Right ventricle myocardium inferior (tissue), 1 donor: ENCODE data around the gene RAD54L. TPM values are rescaled to one million over a fixed set of nuclear protein-coding genes. Genes with fewer than 3 reads are reported as not detected.
A peak's percentile ranks its signal among the peaks of the same experiment; 100 is the strongest.
"Not testable (repeated sequence)": the region's sequence is repeated elsewhere in the genome, so short reads cannot be mapped to it uniquely, and the experiment has no call there.

ENCODE experiments used
- ATAC-seq: fragments of 200-7000 bp; cut with Tn5 transposase; one replicate; pipeline ENCODE4 v1.9.1; 2020; ENCODE audit warnings: mild to moderate bottlenecking, moderate library complexity
- DNase-seq: peaks from one replicate; pipeline ENCODE4 v3.0.0; 2021; ENCODE audit errors: missing footprints
- intact Hi-C: fragments of 100-400 bp; cut with DNase I; formaldehyde crosslinking; loops from one replicate; pipeline ENCODE4 v1.11.0; 2022
- long read RNA-seq: library from polyadenylated mRNA; unstranded; transcript quantifications from one replicate; pipeline ENCODE4 v2.0.0, GENCODE V29; 2021
- total RNA-seq: library from RNA; stranded (reverse); fragmentation: NEBNext Ultra II Directional; extraction: Animal tissue kit (Norgen Biotek cat#: 25700); gene quantifications from one replicate; pipeline ENCODE4 v1.2.1, GENCODE V29; 2021
- donor health status: DM: no; HTN: yes; CAD: no; lungs with severe emphysema.

The RAD54L gene
- 0.73 TPM for total RNA-seq
- long read RNA-seq: 0 reads

DNA sequence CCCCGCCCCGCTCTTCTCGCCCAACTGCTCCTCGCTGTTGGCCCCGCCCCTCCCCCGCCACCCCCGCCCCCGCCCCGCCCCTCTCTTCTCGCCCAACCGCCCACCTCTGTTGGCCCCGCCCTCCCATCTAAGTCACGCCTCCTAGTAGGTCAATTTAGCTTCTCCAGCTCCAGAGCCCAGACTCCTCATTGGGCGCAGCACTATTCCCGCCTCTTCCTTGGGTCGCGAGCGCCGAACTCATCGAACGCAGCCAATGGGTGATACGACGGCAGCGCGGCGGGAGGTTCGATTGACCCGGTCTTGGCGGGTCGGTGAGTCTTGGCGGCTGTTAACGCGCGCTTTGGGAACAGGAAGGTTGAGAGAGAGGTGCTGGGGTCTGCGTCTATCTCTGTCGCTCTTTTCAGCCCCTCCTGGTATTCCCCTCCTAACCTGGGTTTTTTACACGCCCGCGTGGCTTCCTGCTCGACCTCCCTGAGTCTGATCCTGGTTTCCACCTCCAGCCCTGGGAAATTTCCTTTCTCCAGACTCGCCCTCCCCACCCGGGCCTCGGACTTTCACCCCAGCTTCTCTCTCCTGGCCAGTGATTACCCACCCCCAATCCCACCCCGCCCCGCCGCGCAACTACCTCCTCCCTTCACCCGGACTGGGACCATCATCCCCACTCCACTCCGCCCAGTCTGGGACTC, at the start of gene RAD54L:
Gene RAD54L (plus strand): TSS at position 328 of the 686 bp plus-strand sequence. CDS start 643 bp downstream, outside the sequence.
- ATAC-seq (peak; percentile 97), DNase-seq (peak; percentile 98)
- intact Hi-C loops: loop anchor here (2.0 to 5.0 kb wide), 2 partner anchors 55 to 95 kb away; partner anchors contain the start of genes LRRC41, NSUN4 and UQCRH

DNA sequence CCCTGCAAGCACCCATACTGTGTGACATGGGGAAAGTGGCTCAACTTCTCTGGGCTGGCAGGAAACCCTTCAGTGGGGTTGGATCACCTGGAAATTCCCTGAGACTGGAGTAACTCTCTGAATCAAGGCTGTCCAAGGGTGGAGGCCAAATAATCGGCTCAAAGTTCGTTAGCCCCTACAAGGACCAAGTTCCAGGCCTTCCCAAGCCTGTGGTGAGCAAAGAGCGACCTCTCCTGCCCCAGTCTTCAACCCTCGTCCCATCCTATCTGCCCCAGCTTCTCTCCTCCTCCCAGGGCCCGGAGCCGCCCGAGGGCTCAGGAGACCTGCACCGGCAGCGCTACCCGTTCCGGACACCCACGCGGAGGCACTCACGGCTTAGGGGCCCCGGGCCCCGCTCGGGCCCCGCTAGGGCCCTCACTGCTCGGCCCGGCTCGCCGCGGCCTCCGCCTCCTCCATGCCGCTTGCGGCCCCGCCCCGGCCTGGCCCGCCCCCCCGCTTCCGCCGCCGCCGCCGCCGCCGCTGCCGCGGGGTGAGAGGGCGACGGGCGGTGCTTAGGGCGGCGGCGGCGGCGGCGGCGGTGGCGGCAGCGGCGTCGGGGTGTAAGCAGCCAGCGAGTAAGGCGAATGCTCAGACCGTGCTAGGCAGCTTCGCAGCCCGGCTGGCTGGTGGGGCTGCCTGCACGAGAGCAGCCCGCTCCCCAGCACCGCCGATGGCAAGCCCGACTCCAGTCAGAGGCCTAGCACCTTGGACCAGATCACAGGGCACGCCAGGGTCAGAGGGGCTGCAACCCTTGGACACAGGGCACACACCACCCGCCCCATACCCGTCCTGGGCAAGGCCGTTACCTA, 49.4 kb upstream of the RAD54L start, which contains the start of gene POMGNT1:
Gene POMGNT1 (minus strand): TSS at position 471 of the 848 bp plus-strand sequence. CDS start 613 bp downstream, outside the sequence.
- intact Hi-C loops: no loop called here
- DNase-seq: peak; percentile 83
- ATAC-seq: peak; percentile 89

DNA sequence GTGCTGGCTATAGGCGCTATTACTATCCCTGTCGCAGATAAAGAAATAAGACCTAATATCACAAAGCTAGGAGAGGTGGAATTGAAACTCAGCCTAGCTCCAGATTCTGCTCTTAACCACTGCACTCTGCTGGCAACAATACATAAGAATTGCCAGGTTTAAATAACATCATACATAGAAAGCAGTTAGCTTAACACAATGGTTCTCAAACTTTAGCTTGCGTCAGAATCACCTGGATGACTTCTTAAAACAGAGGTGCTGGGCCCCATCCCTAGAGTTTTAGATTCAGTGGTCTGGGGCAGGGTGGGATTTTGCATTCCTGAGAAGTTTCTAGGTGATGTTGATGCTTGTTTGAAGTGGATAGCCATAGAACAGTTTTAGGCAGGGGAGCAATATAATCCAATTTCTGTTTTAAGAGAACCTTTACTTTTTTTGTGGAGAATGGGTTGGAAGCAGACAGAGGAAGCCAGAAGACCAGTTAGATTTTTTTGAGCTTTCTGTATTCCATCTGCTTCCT, 48.3 kb upstream of the RAD54L start:
- DNase-seq: no peak
- ATAC-seq: no peak
- intact Hi-C loops: no loop called here

DNA sequence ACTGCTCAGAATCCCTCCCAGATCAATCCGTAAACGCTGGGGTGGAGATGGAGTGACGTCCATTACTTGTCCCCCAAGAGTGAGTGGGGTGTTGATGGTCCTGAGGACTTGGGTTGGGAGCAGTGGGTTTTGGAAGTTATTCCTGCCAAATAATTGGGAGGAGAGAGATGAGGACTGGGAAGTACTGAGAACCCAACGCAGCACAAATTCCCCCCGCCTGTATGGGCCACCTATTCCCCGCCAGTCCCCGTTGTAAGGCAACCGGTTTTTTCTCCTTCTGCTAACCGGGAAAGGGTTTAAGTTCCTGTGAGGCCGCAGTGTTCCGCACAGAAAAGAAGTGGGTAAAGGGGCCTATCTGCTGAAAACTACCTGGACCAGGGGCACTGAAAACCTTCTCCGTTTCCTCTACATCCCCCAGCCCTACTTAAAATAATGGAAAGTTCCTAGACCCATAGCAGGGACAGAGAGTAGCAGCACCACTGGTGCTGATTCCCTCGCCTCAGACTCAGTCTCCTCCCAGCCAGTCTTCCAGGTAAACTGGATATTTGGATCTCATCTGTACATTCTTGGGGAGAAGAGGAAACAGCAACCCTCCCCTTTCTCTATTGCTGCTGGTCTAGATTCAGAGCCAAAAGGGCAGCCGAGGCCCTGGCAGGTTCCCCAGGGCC, 43.7 kb upstream of the RAD54L start:
- peak; percentile 16 for ATAC-seq
- intact Hi-C loops: no loop called here
- DNase-seq: no peak

DNA sequence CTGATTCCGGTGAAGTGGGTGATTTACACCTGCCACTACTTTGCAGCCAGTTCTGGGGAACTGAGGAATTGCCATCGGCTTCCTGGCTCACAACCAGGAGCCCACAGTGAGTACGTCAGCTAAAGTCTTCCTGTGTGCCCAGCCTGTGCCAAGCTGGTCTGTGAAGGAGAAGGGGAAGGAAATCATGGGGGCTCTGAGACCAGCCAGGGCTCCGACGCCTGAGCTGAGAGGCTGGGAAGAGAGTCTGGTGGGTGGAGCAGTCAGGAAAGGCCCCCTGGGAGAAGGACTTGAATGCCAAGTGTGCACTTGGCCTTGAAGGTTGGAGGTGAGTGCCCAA, 43.2 kb upstream of the RAD54L start:
- peak; percentile 21 for ATAC-seq
- intact Hi-C loops: no loop called here
- no peak for DNase-seq

DNA sequence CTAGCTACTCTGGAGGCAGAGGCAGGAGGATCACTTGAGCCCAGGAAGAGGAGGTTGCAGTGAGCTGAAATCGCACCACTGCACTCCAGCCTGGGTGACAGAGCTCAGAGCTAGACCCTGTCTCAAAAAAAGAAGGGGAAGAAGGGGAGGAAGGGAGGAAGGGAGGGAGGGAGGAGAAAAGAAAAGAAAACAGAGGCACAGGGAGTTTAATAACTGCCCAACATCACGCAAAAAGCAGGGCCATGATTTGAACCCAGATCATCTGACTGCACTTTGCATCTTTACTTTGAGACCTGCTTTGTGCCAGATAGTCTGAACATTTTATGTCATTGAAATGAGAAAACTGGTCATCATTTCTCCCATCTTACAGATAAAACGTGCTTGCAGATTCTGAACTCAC, 42.4 kb upstream of the RAD54L start:
- ATAC-seq (no peak), DNase-seq (no peak)
- intact Hi-C loops: no loop called here

DNA sequence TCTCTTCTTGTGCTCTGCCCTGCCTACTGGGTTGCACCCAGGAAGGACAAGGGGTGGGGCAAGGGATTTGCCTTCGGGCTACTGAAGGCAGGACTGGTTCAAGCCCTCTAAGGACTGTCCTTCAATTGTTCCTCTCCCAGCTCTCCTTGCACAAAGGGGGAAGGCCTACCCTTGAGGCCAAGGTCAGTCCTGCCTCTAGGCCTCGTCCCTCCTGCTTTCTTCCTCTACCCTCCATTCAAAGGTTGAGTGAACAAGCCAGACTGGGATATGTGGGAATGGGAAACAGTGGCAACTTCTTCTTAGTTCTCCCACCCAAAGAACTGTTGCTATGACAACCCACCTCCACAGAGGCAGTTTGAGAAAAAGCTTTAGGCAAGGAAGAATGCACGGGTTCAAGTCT, 41.8 kb upstream of the RAD54L start:
- peak; percentile 59 for ATAC-seq
- DNase-seq: no peak

DNA sequence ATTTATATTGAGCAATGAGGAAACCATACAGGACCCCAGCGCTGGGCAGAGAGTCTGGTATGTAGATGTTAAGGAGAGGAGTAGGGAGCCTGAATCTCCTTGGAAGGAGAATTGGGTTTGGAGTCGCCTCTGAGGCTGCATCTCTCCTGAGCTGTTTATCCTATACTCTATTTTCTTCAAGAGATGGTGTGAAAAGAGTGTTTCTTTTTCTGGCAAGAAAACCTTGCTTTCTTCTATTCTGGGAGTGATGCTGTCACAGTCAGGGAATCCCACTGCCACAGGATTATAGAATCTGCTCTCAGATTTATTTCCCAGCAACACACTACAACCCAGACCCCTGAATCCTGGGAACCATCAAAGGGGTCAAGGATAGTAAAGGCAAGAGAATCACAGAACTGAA, 41.2 kb upstream of the RAD54L start:
- ATAC-seq (no peak), DNase-seq (no peak)
- intact Hi-C loops: no loop called here

More for the DNA sequence above, 41.8 kb upstream of the RAD54L start:
- intact Hi-C loops: no loop called here

DNA sequence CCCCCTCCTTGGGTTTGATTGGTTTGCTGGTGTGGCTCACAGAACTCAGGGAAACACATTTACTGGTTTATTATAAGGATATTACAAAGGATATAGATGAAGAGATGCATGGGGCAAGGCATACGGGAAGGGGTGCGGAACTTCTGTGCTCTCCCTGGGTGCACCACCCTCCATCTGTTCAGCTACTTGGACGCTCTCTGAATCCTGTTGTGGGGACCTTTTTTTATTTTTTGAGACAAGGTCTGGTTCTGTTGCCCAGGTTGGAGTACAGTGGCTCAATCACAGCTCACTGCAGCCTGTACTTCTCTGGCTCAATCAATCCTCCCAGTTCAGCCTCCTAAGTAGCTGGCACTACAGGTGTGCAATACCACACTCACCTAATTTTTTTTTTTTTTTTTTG, 37.0 kb upstream of the RAD54L start:
- no peak for ATAC-seq
- no peak for DNase-seq
- intact Hi-C loops: no loop called here

DNA sequence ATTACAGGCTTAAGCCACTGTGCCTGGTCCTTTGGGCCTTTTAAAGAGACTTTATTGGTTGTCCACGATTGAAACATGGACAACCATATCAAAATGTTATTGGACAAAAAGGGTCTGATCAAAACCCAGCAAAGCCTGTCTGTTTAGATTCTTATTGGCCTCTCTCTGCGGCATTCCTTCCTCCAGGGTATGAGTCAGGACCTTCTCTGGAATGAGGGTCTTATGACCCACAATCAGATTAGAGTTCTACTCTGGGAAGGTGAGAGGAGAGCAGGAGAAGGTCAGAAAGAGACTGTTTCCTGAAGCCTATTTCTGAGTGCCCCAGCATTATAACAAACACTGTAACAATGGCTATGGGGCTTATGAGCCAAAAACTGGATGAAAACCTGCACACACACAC, 36.5 kb upstream of the RAD54L start:
- ATAC-seq: no peak
- intact Hi-C loops: no loop called here
- no peak for DNase-seq

DNA sequence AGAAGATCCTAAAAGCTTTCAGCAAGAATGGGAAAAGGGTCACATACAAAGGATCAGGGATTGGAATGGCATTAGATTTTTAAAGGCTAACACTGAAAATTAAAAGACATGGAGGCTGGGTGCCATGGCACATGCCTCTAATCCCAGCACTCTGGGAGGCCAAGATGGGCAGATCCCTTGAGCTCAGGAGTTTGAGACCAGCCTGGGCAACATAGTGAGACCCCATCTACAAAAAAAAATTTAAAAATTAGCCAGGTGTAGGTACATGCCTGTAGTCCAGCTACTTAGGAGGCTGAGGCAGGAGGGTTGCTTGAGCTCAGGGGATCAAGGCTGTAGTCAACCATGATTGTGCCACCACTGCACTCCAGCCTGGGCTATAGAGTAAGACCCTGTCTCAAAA, 32.1 kb upstream of the RAD54L start:
- ATAC-seq (no peak), DNase-seq (no peak)
- intact Hi-C loops: no loop called here

DNA sequence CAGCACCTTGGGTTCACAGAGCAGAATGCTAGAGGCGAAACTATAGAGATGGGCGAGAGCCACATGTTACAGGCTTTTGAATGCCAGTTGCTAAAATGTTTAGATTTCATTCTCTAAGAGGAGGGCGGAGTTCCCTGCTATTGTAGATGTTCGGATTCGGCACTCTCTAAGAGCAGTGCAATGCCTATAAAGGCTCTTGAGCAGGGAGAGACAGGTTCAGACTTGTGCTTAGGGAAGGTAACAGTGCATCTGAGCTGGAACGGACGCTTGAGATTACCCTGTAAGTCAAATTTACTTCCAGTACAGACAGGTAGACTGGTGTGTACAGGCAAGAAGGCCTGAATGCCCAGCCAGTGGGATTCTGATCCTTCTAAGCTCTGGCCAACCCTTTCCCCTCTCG, 29.1 kb upstream of the RAD54L start:
- DNase-seq (no peak), ATAC-seq (no peak)
- intact Hi-C loops: no loop called here

DNA sequence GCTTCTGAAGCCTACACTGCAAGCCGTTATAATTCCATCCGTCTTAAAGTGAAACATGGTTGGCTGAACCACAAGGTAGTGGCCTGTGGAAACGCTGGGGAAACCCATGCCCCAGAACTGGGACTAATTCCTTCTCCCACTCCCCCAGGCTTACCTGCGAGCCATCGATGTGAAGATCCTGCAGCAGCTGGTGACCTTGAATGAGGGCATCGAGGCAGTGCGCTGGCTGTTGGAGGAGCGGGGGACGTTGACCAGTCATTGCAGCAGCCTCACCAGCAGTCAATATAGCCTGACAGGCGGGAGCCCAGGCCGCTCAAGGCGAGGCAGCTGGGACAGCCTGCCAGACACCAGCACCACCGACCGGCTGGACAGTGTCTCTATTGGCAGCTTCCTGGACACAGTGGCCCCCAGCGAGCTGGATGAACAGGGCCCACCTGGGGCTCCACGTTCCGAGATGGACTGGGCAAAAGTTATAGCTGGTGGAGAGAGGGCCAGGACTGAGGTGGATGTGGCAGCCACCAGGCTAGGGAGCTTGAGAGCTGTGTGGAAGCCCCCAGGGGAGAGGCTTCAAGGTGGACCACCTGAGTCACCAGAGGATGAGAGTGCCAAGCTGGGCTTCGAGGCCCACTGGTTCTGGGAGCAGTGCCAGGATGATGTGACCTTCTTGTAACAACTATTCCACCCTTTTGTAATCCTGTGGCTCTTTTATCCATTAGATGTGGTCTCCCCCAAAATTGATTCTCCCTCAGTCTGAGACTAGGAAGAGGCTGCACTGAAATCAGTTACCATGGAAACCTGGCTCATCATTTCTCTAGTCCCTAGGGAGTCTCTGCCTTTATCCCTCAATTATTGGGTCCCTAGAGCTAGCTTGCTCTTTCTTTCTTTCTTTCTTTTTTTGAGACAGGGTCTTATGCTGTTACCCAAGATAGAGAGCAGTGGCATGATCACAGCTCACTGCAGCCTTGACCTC, 27.7 kb upstream of the RAD54L start:
- peak; percentile 69 for DNase-seq
- ATAC-seq: no peak
- intact Hi-C loops: loop anchor here (5.0 kb wide), 1 partner anchor 183 kb away; no protein-coding TSS in a partner anchor

DNA sequence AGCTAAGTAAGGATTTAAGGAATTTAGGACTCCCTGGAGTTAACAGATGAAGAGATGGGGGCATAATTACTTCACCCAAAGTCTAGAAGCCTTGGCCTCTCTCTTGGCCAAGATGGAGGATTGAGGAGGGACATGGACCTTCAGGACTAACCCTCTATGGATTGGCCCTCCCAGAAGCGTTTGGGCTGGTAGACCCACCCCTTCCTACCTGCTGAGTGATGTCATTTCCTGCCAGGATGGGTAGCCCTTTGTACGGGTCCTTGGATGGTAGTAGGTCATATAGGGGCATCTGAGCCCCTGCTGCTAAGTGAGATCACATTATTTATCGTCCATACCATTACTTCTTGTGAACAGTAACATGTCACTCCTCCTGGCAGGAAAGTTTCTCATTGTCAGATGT, 26.8 kb upstream of the RAD54L start:
- intact Hi-C loops: loop anchor here (5.0 kb wide), 1 partner anchor 184 kb away; no protein-coding TSS in a partner anchor
- ATAC-seq (no peak), DNase-seq (no peak)

DNA sequence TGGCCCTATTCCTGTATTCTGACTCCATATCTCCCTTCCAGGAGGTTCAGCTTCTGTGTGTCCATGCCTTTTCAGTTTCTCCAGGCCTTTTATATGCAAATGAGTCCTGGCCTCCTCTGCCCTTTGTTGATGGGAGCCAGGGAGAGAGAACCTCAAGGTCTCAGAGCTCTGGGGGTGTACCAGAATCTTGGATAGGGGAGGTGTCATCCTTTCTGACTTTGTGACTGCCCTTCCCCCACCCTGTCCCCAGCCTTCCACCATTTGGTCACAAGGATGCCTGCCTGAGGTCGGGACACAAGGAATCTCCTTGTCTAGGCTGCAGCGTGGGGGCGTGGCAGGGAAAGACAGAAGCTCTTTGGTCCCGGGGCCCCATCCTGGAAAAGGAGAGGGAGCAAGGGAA, 25.8 kb upstream of the RAD54L start:
- intact Hi-C loops: loop anchor here (5.0 kb wide), 1 partner anchor 184 kb away; no protein-coding TSS in a partner anchor
- DNase-seq: no peak
- ATAC-seq: no peak

DNA sequence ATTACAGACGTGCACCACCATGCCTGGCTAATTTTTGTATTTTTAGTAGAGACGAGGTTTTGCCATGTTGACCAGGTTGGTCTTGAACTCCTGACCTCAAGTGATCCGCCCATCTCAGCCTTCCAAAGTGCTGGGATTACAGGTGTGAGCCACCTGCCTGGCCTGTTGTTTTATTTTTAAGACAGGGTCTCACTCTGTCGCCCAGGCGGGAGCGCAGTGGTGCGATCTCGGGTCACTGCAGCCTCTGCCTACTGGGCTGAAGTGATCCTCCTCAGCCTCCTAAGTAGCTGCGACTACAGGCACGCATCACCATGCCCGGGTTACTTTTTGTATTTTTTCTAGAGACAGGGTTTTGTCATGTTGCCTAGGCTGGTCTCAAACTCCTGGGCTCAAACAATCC, 24.5 kb upstream of the RAD54L start:
- intact Hi-C loops: loop anchor here (1.0 to 5.0 kb wide), 2 partner anchors 44 to 186 kb away; no protein-coding TSS in a partner anchor
- not testable (repeated sequence) for ATAC-seq, DNase-seq

DNA sequence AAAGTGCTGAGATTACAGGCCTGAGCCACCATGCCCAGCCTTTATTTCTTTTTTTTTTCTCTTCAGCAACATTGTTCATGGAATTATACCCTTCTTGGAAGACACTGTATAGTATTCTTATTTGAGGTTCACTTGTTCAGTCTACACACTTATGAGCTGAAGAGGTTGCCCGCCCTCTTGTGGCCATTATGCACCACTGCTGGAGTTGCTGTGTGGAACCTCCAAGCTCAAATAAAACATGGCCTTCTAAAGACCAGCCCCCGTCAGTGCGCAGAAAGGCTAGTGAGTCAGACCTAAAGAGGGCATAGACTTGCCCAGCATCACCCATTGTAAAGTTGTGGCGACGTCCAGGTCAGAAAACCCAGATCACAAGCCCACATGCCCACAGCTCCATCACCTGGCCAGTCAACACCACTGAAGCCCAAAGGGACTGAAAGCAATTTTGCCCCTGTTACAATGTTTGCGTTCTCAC, 24.1 kb upstream of the RAD54L start:
- DNase-seq (peak; percentile 81), ATAC-seq (peak; percentile 87)
- intact Hi-C loops: loop anchor here (1.0 to 5.0 kb wide), 2 partner anchors 44 to 186 kb away; no protein-coding TSS in a partner anchor

DNA sequence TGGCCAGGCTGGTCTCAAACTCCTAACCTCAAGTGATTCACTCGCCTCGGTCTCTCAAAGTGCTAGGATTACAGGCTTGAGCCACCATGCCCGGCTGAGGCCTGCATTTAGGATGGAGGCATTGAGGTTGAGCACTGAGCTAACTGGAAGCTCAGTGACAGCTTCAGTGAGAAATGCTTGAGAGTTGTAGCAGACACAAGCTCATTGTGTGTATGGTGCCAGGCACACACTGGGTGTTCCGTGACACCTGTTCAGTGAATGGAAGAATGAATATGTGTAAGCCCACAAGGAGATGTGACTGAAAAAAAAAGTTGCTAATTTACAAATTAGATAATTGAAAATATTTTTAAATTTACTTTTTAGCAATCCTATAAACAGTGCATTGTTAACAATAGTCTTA, 22.6 kb upstream of the RAD54L start:
- ATAC-seq (no peak), DNase-seq (no peak)
- intact Hi-C loops: loop anchor here (5.0 kb wide), 1 partner anchor 188 kb away; no protein-coding TSS in a partner anchor
